GM18502 (cell line): ENCODE results near the gene FAAH.

Experiments used
- ATAC-seq: cut with Tn5 transposase; IDR thresholded peaks from one replicate; pipeline ENCODE4 v1.9.1; 2021; ENCODE audit warnings: mild to moderate bottlenecking; ENCODE audit not compliant: unreplicated experiment, poor library complexity

FAAH gene

GRCh38 chr1:46418976-46419375 lies 24.9 kb downstream of the FAAH start:
- ATAC-seq: no peak

DNA sequence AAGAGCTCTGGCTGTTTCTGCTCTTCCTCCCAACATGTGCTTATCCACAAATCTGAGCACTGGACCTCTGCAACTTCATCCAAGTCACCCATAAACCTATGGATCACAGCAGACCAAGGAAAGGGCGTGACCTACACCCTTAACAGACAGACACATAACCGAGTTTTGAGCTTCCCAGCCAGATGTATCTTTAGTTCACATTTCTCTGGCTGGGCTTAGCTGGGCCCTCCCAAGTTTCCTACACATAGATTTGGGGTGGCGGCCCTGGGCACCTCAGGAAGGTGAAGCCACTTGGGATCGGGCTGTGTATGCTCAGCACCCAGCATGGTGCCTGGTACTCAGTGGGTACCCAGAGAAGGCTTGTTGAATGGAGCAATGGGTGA lies 26.4 kb downstream of the FAAH start:
- ATAC-seq: no peak

DNA sequence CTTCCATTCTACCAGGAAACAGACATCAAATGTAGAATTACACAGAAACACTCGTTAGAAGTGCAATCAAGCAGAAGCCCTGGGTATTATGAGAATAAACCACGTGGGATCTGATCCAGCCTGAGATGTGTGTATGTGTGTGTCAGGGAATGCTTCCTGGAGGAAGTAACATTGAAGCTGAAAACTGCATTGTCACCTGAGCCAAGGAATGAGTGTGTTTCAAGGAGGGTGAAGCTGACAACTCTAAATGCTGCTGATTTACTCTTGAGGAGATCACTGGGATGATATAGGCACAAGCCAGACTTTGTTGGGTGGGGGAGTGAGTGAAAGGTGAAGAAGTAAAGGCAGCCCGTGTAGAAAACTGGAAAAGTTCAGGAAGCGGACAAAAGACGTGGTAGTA lies 27.6 kb downstream of the FAAH start:
- no peak for ATAC-seq

DNA sequence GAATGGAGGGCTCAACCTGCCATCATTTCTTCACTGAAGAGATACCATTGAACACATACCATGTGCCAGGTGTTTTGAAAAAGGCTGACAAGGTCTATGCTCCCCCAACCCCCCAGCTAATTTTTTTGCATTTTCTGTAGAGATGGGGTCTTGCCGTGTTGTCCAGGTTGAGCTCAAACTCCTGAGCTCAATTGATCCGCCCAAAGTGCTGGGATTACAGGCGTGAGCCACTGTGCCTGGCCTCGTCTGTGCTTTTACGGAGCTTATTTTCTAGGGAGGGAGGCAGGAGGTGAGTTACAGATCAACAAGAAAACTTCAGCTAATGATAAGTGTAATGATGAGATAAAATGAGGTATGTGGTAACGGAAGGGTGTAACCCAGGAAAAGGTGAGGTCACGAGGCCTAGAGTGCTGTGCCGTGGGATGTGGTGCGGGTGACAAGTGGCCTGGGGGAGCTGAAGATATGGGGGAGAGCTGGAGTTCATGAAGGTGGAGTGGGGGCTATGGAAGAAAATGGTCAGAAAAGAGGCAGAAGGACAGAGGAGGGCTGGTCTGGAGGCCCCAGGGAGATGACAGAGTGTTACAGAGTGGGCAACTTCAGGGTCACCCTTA lies 28.2 kb downstream of the FAAH start:
- no peak for ATAC-seq

- no peak for ATAC-seq
These were observed 29.6 kb downstream of the FAAH start for GRCh38 chr1:46423574-46424240.

DNA sequence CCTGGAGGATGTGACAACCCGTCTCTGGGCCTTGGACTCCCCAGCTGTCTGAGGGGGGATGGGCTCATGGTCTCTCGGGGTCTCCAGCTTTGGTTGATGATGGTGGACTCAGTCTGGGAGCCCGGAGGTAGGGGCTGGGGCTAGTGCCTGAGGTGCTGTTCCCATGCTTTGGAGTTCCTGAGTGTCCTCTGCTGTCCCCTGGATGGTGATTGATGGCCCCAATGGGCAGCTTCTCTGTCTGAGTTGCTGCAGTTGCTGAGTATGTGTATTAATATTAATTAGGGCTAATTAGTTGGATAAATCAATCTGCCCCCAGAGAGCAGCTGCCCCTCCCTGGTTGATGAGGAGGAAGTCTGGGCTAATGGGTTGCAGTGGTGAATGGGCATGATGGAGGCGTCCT lies 30.6 kb downstream of the FAAH start:
- no peak for ATAC-seq

- ATAC-seq: no peak
These were observed 31.6 kb downstream of the FAAH start for GRCh38 chr1:46425726-46426125.

- ATAC-seq: no peak
These were observed 33.4 kb downstream of the FAAH start for GRCh38 chr1:46427541-46427940.

- no peak for ATAC-seq
These were observed 35.3 kb downstream of the FAAH start for GRCh38 chr1:46429436-46429835.

DNA sequence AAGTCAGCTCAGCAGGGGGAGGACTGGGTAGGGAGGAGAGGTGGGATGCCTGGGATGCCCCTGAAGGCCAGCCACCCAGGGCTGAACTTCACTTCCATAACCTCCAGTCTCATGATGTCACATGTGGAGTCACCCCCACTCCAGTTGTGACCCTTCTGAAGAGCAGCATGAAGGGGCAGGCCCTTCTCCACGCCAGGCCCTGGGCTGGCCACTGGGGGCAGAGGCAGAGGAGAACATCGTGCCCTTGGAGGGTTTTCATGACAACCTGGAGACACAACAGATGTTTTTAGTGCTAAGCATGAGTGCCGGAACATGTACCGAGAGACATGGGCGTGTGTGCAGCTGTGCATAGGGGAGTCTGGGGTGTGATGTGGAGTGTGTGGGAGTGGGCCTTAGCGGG lies 37.6 kb downstream of the FAAH start:
- no peak for ATAC-seq

DNA sequence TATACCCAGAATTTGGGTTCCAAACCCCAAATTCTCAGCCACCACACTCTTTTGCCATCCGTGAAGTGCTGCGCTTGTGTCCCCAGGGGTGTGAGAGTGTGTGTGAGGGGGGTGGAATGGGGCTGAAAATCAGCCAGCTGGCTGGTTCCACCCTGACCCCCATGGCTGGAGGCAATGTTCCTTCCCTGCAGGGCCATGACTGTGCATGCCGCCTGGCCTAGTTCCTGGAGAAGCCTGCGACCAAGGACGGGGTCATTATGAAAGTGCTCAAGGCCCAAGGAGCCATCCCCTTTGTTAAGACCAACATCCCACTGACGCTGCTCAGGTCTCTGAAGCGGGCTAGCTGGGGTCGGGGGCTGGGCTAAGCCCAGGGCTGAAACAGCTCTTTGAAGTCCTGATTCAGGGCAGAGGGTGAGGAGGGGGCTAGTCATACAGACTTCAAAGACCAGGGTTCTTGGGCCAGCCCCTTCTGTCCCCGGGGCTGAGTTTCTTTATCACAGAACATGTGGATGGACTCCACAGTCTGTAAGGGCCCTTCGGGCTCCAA lies 38.7 kb downstream of the FAAH start:
- no peak for ATAC-seq

GRCh38 chr1:46434358-46434757 lies 40.2 kb downstream of the FAAH start:
- ATAC-seq: no peak

GRCh38 chr1:46436844-46437243 lies 42.7 kb downstream of the FAAH start:
- no peak for ATAC-seq

DNA sequence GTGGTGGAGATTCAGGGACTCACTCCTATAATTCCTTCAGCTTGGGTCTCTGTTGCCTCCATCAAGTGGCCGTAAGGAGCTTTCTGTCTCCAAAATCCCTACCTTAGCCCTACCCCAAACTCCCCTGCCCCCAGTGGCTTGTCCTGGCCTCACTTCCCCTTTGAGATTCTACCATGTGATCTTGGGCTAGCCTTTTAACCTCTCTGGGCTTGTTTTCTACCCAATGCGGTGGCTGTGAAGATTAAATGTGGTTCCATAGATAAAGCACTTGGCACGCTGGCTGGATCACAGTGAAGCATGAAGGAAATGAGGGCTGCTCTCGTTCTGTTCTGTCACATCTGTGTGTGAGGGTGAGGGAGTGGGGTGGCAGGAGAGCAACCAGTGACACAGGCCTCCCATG lies 43.6 kb downstream of the FAAH start:
- no peak for ATAC-seq

DNA sequence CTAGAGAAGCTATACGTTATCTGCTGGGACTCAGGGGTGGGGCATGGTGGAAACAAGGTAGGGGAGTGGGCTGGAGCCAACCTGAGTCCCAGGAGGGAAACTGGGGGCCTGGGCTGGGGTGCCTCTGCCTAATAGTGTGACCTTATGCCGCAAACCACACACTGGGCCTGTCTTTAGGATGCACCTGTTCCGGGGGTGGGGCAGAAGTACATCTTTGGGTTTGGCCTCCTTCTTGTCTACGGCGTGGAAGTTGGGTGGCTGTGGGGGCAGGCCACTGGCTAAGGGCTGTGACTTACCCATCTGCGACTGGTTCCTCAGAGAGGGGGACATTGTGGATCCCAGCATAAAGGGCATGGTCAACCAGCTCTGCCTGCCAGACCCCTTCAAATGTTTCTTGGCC lies 44.2 kb downstream of the FAAH start:
- no peak for ATAC-seq

DNA sequence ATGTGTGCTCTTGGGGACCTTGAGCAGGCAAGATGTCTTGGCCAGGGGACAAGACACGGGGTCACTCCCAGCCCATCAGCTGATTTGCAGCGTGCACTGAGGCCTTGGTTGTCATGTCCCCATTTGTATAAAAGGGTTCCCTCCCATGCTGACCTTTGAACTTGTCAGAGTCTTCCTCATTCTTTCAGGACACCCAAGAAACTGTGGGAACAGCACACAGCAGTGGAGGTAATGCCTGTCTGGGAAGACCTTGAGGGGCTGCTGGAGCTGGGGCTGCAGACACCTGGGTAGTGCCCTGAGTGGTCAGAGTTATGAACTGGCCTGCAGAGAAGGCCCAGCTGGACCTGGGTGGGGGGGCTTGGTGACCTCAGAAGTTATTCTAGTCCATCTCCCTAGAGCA lies 46.4 kb downstream of the FAAH start:
- no peak for ATAC-seq

DNA sequence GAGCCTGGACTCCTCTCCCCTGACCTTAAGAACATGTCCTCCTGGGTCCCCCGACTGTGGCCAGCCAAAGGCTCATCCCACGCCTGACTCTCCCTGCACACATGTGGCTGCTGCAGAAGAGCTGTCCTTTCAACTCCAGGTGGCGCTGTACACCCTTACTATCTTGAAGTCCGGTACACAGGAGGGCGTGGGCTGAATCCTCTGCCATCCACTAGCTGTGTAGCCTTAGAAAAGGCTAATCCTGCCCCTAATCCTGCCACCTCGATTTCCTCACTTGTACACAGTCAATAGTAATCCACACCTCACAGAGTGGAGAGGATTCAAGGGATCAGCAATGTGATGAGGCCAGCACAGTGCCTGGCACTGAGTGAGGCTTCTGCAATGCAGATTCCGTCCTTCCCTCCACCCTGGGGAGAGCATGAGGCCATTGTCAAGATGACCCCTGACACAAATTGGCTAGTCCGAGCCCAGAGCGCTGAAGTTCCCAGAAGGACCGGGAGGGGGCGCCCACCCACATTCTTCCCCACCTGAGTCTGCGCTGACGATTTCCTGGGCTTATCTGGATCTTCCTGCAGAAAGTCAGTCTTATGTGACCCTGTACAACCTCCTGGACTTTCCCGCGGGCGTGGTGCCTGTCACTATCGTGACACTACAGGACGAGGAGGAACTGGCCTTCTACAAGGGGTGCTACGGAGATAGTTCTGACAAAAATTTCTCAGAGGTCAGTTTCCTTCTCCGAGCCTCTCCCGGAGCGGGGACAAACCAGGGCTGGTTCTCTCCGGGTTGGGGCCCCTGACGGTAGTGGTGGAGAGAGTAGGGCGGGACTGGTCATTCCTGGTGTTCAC lies 48.4 kb downstream of the FAAH start:
- ATAC-seq: peak; percentile 74

DNA sequence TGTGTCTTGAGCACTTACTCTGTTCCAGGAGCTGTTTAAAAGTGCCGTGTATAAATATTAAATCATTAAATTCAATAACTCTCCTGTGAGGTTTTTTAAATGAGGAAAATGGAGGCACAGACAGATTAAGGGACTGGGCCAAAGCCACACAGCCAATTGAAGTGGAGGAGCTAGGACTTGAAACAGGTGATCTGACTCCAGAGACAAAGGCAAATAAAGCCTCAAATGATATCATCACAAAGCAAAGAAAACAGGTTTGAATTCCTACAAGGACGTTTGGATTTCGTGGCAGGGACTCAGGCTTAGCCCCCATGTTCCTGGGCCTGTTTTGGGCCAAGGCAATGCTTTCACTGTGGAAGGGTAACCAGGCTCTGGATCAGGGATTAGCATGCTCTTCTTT lies 50.3 kb downstream of the FAAH start:
- ATAC-seq: no peak

DNA sequence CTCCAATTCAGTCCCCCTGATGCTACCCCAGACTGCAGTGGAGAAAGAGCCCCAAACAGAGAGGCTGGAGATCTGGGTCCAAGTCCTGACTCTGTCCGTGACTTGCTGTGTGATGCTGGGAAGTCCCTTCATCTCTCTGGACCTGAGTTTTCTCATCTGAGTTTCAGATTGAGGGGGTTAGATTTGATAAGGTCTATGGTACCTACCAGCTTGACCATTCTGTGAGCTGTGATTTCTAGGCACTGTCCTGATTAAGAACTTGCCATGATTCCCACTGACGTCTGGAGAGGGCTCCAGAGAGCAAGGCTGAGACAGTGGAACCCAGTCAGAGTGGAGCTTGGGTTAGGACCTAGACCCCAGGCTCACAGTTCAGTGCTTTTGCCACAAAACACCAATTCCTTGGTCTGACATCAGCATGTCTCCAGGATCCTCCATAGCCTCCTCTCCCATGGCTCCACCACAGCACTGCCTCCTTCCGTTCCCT lies 51.7 kb downstream of the FAAH start:
- ATAC-seq: no peak

GRCh38 chr1:46446646-46447498 lies 52.8 kb downstream of the FAAH start:
- ATAC-seq: no peak
